Parathyroid adenoma (tissue), 2 donors: ENCODE measurements around the gene DIP2A.

Source experiments
- H2AFZ ChIP-seq: fragments of 300-600 bp; sonication (generic); one replicate; pipeline ENCODE4 v1.7.0; 2017; ENCODE audit warnings: antibody characterized with exemption, mild to moderate bottlenecking
- H3K27ac ChIP-seq: fragments of 300-600 bp; sonication (generic); one replicate; pipeline ENCODE4 v1.7.0; 2017
- H3K27me3 ChIP-seq: fragments of 300-600 bp; sonication (generic); one replicate; pipeline ENCODE4 v1.7.0; 2017; ENCODE audit warnings: low read length; ENCODE audit not compliant: control insufficient read depth, insufficient read depth
- H3K36me3 ChIP-seq: fragments of 300-600 bp; sonication (generic); one replicate; pipeline ENCODE4 v1.7.0; 2017; ENCODE audit warnings: low read length; ENCODE audit not compliant: control insufficient read depth, insufficient read depth
- H3K4me1 ChIP-seq: fragments of 300-600 bp; sonication (generic); one replicate; pipeline ENCODE4 v1.7.0; 2017; ENCODE audit warnings: control low read depth
- H3K4me2 ChIP-seq: fragments of 300-600 bp; sonication (generic); one replicate; pipeline ENCODE4 v1.7.0; 2017; ENCODE audit warnings: low read length
- H3K4me3 ChIP-seq: fragments of 300-600 bp; sonication (generic); one replicate; pipeline ENCODE4 v1.7.0; 2017; ENCODE audit warnings: low read depth, low read length
- H3K79me2 ChIP-seq: fragments of 300-600 bp; sonication (generic); one replicate; pipeline ENCODE4 v1.7.0; 2017; ENCODE audit warnings: control low read depth
- H3K9ac ChIP-seq: fragments of 300-600 bp; sonication (generic); one replicate; pipeline ENCODE4 v1.7.0; 2017; ENCODE audit warnings: mild to moderate bottlenecking
- H3K9me3 ChIP-seq: fragments of 300-600 bp; sonication (generic); one replicate; pipeline ENCODE4 v1.7.0; 2017; ENCODE audit warnings: low read length; ENCODE audit not compliant: control insufficient read depth
- CTCF ChIP-seq: fragments of 300-600 bp; sonication (generic); IDR thresholded peaks from one replicate; pipeline ENCODE4 v1.7.0; 2017; ENCODE audit warnings: antibody characterized with exemption, mild to moderate bottlenecking
- donor health status: primary hyperparathyroidism.

Gene DIP2A

GRCh38 chr21:46527801-46528200 is 69.1 kb downstream of the DIP2A start:
- Histone ChIP-seq H3K9ac (no peak overlapping the region), H3K79me2 (no peaks in the 10 kb centered on the region), H2AFZ (no peak overlapping the region), H3K36me3 (no peaks in the 10 kb centered on the region), H3K4me2 (no peak overlapping the region), H3K4me3 (no peak overlapping the region), H3K9me3 (no peaks in the 10 kb centered on the region), H3K27ac (no peak overlapping the region), H3K4me1 (no peaks in the 10 kb centered on the region), H3K27me3 (no peaks in the 10 kb centered on the region)
- no peak for TF ChIP-seq CTCF

- no peak for TF ChIP-seq CTCF
- H3K79me2 ChIP-seq = no peaks in the 10 kb centered on the region
- H3K27ac ChIP-seq = no peak overlapping the region
- no peaks in the 10 kb centered on the region for H3K36me3 ChIP-seq
- H2AFZ ChIP-seq = no peak overlapping the region
- H3K4me3 ChIP-seq = no peak overlapping the region
- H3K9me3 ChIP-seq = no peaks in the 10 kb centered on the region
- no peak overlapping the region for H3K4me2 ChIP-seq
- no peak overlapping the region for H3K9ac ChIP-seq
- H3K27me3 ChIP-seq = no peaks in the 10 kb centered on the region
- H3K4me1 ChIP-seq = no peaks in the 10 kb centered on the region
These were observed 73.4 kb downstream of the DIP2A start for GRCh38 chr21:46532080-46532479.

- no peak overlapping the region for H3K4me2 ChIP-seq
- TF ChIP-seq CTCF = no peak
- H3K9ac ChIP-seq = no peak overlapping the region
- no peak overlapping the region for H3K27ac ChIP-seq
- H3K4me3 ChIP-seq = no peak overlapping the region
- H3K79me2 ChIP-seq = no peaks in the 10 kb centered on the region
- H2AFZ ChIP-seq = no peak overlapping the region
- H3K27me3 ChIP-seq = no peaks in the 10 kb centered on the region
- H3K4me1 ChIP-seq = no peaks in the 10 kb centered on the region
- H3K9me3 ChIP-seq = no peaks in the 10 kb centered on the region
- no peaks in the 10 kb centered on the region for H3K36me3 ChIP-seq
These were observed 78.3 kb downstream of the DIP2A start for GRCh38 chr21:46537026-46537425.

- Histone ChIP-seq H3K79me2 (no peaks in the 10 kb centered on the region), H3K9me3 (no peaks in the 10 kb centered on the region), H2AFZ (no peak overlapping the region), H3K27me3 (no peaks in the 10 kb centered on the region), H3K36me3 (no peaks in the 10 kb centered on the region), H3K4me2 (no peak overlapping the region), H3K9ac (no peak overlapping the region), H3K4me1 (no peaks in the 10 kb centered on the region), H3K27ac (no peak overlapping the region), H3K4me3 (no peak overlapping the region)
- no peak for TF ChIP-seq CTCF
These were observed 79.6 kb downstream of the DIP2A start for GRCh38 chr21:46538262-46538661.

GRCh38 chr21:46538851-46539666 is 80.4 kb downstream of the DIP2A start:
- no peak overlapping the region for H3K27ac ChIP-seq
- H3K9ac ChIP-seq = no peak overlapping the region
- no peaks in the 10 kb centered on the region for H3K79me2 ChIP-seq
- no peaks in the 10 kb centered on the region for H3K9me3 ChIP-seq
- H2AFZ ChIP-seq = no peak overlapping the region
- H3K4me2 ChIP-seq = no peak overlapping the region
- TF ChIP-seq CTCF = no peak
- no peak overlapping the region for H3K4me3 ChIP-seq
- H3K4me1 ChIP-seq = no peaks in the 10 kb centered on the region
- H3K27me3 ChIP-seq = no peaks in the 10 kb centered on the region
- H3K36me3 ChIP-seq = no peaks in the 10 kb centered on the region
